Activated CD4-positive, alpha-beta T cell treated with anti-CD3 and anti-CD28 coated beads, Interleukin-2, amount 10 ng/mL, durations not matched to agents 24 days and 14 days (primary cell): ENCODE measurements around the gene TKTL1. TPM values are rescaled to one million over a fixed set of nuclear protein-coding genes. Genes with fewer than 3 reads are reported as not detected.
A peak's percentile ranks its signal among the peaks of the same experiment; 100 is the strongest.
"Not testable (repeated sequence)": the region's sequence is repeated elsewhere in the genome, so short reads cannot be mapped to it uniquely, and the experiment has no call there.

ENCODE experiments used
- DNase-seq: peaks from one replicate; pipeline ENCODE4 v3.0.0; 2022
- H3K27ac Mint-ChIP-seq: one replicate; pipeline ENCODE4 v1.8.0; 2022; ENCODE audit warnings: mild to moderate bottlenecking, mixed read lengths
- H3K27me3 Mint-ChIP-seq: one replicate; pipeline ENCODE4 v1.8.0; 2022; ENCODE audit warnings: mixed read lengths
- H3K36me3 Mint-ChIP-seq: one replicate; pipeline ENCODE4 v1.8.0; 2022; ENCODE audit warnings: low read depth, mild to moderate bottlenecking, mixed read lengths
- H3K4me1 Mint-ChIP-seq: one replicate; pipeline ENCODE4 v1.8.0; 2021; ENCODE audit warnings: mixed read lengths
- H3K4me3 Mint-ChIP-seq: one replicate; pipeline ENCODE4 v1.8.0; 2022; ENCODE audit warnings: mild to moderate bottlenecking, moderate library complexity, mixed read lengths
- H3K9me3 Mint-ChIP-seq: one replicate; pipeline ENCODE4 v1.8.0; 2021; ENCODE audit warnings: mixed read lengths
- intact Hi-C: fragments of 100-400 bp; cut with micrococcal nuclease; formaldehyde crosslinking; loops from one replicate; pipeline ENCODE4 v1.15.1; 2023
- total RNA-seq: library from RNA; stranded (reverse); gene quantifications from 2 replicates; pipeline ENCODE4 v1.2.3, GENCODE V29; 2022

TKTL1 gene
- total RNA-seq, 1 donor from 2014 or later: not detected

DNA sequence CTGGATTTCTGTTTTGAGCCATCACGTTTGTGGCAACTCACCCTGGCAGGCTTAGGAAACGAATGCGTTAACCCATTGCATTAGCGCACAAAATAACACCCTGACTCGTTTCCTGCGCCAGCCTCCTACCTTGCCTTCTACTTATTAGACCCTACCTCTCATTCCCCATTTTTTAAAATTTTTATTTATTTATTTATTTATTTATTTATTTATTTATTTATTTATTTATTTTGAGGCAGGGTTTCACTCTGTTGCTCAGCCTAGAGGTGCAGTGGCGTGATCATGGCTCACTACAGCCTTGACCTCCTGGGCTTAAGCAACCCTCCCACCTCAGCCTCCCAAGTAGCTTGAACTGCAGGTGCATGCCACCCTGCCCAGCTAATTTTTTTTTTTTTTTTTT lies 7.4 kb downstream of the TKTL1 start:
- H3K27ac Mint-ChIP-seq, DNase-seq, H3K36me3 Mint-ChIP-seq, H3K9me3 Mint-ChIP-seq, H3K27me3 Mint-ChIP-seq, H3K4me1 Mint-ChIP-seq, intact Hi-C loops, H3K4me3 Mint-ChIP-seq: not testable (repeated sequence)

DNA sequence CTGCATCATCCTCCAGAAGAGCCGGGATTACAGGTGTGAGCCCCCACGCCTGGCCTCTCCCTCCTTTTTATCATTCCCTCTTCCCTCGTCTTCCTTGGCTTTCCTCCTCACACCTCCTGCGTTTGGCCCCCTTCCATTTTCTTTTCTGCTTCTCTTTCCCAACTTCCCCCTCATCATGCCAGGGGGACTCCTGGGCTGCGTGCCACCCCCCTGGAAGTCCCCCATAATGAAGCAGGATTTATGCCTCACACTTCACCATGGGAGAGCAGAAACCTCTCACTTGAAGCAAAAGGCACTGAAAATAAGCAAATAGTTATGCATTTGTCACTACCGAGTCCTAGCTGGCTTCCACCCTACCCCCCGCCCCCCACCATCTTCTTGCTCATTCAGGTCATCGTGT lies 7.9 kb downstream of the TKTL1 start:
- peaks cover 2% of the 10 kb centered on the region for H3K27me3 Mint-ChIP-seq
- intact Hi-C loops: no loop called here
- H3K4me1 Mint-ChIP-seq: peaks cover 10% of the 10 kb centered on the region
- DNase-seq: no peak
- H3K27ac Mint-ChIP-seq: no peak overlapping the region
- H3K4me3 Mint-ChIP-seq: no peak overlapping the region
- no peaks in the 10 kb centered on the region for H3K36me3 Mint-ChIP-seq
- no peaks in the 10 kb centered on the region for H3K9me3 Mint-ChIP-seq

DNA sequence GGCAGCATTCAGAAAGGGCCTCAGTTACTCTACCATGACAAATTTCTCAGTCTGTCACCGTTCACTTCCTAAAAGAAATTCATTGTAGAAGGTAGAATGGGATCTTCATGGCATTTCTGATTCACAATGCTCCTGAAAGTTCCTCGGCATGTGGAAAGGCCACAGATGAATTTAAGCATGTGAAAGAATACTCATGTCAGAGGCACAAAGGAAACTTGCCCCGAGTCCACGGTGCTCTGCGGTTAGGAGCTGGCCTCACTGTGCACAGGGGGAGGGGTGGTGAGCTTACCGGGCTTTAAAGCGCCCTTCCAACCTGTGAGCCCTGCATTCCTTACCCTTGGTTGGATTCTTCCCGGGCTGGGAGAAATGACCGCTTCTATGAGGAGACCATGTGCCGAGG lies 9.3 kb downstream of the TKTL1 start:
- Mint-ChIP-seq H3K4me3 (no peak overlapping the region), H3K27me3 (peaks cover 2% of the 10 kb centered on the region), H3K9me3 (no peaks in the 10 kb centered on the region), H3K36me3 (no peaks in the 10 kb centered on the region), H3K4me1 (peaks cover 15% of the 10 kb centered on the region), H3K27ac (no peak overlapping the region)
- intact Hi-C loops: no loop called here
- DNase-seq: no peak

DNA sequence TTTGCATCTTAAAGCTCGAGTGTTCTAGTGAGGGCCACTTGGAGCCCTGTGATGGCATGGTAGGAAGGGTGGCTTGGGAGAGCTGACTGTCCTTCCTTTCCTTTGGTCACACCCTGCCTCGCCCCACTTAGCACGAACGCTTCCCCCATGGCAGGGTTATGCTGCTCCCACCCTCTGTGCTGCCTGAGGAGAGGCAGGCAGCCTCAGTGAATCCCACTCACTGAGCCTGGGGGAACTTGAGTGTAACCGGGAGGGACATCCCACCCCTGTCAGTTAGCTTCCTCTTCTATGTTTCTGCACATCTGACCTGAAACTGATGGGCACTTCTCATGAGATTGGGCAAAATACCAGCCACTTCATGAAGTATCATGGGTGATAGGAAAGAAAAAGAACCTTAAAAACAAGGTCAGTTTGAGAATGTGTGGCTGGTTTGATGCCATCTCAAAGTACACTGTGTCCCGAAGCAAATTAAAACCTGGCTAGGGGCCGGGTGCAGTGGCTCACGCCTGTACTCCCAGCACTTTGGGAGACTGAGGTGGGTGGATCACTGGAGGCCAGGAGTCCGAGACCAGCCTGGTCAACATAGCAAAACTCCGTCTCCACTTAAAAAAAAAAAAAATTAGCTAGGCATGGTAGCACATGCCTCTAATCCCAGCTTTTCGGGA lies 10.1 kb downstream of the TKTL1 start:
- H3K9me3 Mint-ChIP-seq: no peaks in the 10 kb centered on the region
- peaks cover 15% of the 10 kb centered on the region for H3K4me1 Mint-ChIP-seq
- no peak overlapping the region for H3K27ac Mint-ChIP-seq
- no peaks in the 10 kb centered on the region for H3K36me3 Mint-ChIP-seq
- H3K4me3 Mint-ChIP-seq: no peak overlapping the region
- no peak for DNase-seq
- intact Hi-C loops: no loop called here
- no peaks in the 10 kb centered on the region for H3K27me3 Mint-ChIP-seq

DNA sequence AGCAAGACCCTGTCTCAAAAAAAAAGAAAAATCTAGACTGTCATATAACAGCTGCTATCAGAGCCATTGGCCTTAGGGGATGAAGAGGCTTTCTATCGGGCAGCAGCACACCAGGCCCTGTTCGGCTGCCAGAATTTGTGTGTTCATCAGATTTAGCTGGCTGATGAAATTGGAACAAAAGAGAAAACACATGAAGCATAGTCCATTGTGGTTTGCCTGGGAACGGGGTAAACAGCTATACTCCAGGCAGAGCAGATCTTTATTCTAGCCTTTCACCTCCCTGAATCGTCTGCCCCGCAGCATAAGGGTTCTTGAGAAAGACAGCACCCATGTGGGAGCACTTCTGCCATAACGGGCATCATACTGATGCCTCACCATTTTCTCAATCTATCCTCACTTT lies 11.6 kb downstream of the TKTL1 start:
- intact Hi-C loops: no loop called here
- no peaks in the 10 kb centered on the region for H3K27me3 Mint-ChIP-seq
- H3K36me3 Mint-ChIP-seq: no peaks in the 10 kb centered on the region
- peaks cover 24% of the 10 kb centered on the region for H3K4me1 Mint-ChIP-seq
- no peaks in the 10 kb centered on the region for H3K9me3 Mint-ChIP-seq
- H3K4me3 Mint-ChIP-seq: no peak overlapping the region
- no peak overlapping the region for H3K27ac Mint-ChIP-seq
- no peak for DNase-seq

DNA sequence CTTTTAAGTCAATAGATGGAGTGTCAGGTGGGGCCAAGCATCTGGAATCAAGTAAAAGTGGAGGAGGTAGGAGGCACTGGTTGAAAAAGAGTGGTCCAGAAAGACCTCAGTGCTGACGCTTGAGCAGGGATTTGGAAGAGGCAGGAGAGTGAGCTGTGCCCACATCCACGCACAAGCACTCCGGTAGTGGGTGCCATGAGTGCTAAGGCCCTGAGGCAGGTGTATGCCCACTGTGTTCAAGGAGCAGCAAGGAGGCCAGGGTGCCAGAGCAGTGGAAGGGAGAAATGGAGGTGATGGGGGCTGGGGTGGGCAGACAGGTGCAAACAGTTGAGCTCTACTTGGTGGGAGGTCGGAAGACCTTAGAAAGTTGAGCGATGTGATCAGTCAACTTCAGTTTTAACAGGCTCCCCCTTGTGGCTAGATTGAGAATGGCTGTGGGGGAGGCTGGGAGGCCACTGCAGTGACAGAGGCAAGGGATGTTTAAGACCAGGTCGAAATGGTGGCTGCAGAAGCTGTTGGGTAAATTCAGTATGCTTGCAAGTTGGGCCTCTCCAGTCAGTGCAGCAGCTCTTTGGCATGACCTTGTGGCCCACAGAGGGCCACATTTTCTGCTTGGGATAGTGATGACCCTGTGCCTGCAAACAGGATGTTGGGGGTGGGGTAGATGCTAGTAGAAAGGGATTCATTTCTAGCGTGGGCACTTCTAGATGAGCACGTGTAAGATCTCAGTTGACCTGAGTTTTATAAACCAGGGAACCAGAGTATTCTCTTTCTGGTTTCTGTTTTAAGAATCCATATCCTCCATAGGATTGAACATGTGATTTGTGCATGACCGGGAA lies 12.7 kb downstream of the TKTL1 start:
- peak overlapping the region; percentile 50 for H3K4me3 Mint-ChIP-seq
- peaks cover 31% of the 10 kb centered on the region for H3K4me1 Mint-ChIP-seq
- DNase-seq: peak; percentile 93
- peak overlapping the region; percentile 56 for H3K27ac Mint-ChIP-seq
- no peaks in the 10 kb centered on the region for H3K27me3 Mint-ChIP-seq
- intact Hi-C loops: no loop called here
- H3K9me3 Mint-ChIP-seq: no peaks in the 10 kb centered on the region
- no peaks in the 10 kb centered on the region for H3K36me3 Mint-ChIP-seq

DNA sequence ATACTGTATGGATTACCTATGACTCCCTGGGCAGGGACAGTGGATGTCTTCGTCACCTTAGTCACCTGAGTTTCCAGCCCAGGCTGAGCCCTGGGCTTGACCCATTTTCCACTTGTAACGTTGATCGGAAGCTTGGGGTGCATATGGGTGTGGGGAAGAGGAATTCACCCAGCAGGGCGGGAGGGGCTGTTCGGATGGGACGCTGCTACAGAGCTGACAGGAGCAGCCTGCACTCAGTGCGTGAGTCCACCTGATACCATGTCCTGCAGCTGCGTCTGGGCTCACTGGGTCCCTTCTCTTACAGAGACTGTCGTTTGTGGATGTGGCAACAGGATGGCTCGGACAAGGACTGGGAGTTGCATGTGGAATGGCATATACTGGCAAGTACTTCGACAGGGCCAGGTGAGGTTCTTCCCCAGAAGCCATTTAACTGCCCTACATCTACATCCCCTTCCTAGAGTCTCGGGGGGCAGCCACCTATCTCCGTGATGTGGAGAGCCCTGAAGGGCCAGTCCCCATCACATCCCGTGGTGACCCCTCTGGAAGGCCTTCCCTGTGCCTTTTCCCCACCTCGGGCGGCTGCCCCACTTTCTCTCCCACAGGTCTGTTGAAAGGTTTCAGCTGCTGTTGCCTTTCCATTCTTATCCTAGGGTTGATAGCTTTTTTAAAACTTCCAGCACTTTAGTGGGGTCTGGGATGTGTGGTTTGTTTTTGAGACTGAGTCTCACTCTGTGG lies 13.6 kb downstream of the TKTL1 start:
- no peak overlapping the region for H3K4me3 Mint-ChIP-seq
- intact Hi-C loops: no loop called here
- no peaks in the 10 kb centered on the region for H3K36me3 Mint-ChIP-seq
- no peaks in the 10 kb centered on the region for H3K9me3 Mint-ChIP-seq
- no peaks in the 10 kb centered on the region for H3K27me3 Mint-ChIP-seq
- H3K27ac Mint-ChIP-seq: no peak overlapping the region
- H3K4me1 Mint-ChIP-seq: peaks cover 38% of the 10 kb centered on the region
- DNase-seq: no peak

DNA sequence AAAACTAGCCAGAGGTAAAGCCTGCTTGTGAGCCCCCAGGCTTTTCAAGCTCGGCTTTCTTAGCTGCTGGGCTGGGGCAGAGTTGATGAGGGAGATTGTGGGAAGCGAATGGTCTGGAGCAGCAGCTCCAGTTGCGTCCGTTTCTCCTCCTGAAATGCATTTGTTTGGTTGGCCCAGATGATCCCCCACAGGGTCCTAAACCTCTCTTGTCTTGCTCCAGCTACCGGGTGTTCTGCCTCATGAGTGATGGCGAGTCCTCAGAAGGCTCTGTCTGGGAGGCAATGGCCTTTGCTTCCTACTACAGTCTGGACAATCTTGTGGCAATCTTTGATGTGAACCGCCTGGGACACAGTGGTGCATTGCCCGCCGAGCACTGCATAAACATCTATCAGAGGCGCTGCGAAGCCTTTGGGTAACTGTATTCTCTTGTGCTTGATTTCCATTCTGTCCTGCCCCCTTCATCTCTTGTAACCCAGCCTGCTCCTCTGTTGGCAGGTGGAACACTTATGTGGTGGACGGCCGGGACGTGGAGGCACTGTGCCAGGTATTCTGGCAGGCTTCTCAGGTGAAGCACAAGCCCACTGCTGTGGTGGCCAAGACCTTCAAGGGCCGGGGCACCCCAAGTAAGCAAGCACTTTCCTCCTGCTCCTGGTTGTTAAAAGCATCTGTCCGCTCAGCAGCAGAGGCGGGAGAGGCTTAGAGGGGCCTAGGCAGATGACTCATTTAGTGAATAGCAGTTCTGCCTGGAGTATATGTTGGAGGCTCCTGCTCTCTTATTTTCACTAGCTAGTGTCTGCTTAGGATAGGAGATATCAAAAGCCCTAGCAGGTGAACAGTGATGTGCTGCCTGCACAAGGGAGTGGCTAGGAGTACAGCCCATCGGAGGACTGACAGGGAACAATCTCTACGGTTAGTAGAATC lies 15.3 kb downstream of the TKTL1 start:
- H3K4me3 Mint-ChIP-seq: no peak overlapping the region
- H3K27ac Mint-ChIP-seq: peak overlapping the region; percentile 51
- no peaks in the 10 kb centered on the region for H3K9me3 Mint-ChIP-seq
- intact Hi-C loops: no loop called here
- no peak for DNase-seq
- H3K36me3 Mint-ChIP-seq: no peaks in the 10 kb centered on the region
- peaks cover 39% of the 10 kb centered on the region for H3K4me1 Mint-ChIP-seq
- no peaks in the 10 kb centered on the region for H3K27me3 Mint-ChIP-seq

DNA sequence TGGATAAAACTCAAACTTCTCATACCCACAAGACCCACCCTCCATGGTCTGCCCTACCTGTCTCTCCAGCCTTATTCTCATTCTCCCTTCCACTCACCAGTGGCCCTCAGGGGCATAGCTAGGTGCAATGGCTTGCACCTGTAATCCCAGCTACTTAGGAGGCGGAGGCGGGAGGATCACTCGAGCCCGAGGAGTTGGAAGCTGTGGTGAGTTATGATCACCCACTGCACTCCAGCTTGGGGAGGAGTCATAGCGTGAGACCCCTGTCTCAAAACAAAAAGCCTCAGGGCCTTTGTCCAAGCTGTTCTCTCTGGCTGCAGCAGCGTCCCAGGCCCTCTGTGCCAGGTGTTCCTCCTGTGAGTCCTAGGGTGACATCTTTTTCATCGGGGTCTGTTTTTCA lies 16.5 kb downstream of the TKTL1 start:
- peaks cover 42% of the 10 kb centered on the region for H3K4me1 Mint-ChIP-seq
- no peaks in the 10 kb centered on the region for H3K9me3 Mint-ChIP-seq
- no peak for DNase-seq
- H3K27me3 Mint-ChIP-seq: no peaks in the 10 kb centered on the region
- H3K27ac Mint-ChIP-seq: peak overlapping the region; percentile 16
- intact Hi-C loops: no loop called here
- H3K4me3 Mint-ChIP-seq: no peak overlapping the region
- H3K36me3 Mint-ChIP-seq: no peaks in the 10 kb centered on the region

DNA sequence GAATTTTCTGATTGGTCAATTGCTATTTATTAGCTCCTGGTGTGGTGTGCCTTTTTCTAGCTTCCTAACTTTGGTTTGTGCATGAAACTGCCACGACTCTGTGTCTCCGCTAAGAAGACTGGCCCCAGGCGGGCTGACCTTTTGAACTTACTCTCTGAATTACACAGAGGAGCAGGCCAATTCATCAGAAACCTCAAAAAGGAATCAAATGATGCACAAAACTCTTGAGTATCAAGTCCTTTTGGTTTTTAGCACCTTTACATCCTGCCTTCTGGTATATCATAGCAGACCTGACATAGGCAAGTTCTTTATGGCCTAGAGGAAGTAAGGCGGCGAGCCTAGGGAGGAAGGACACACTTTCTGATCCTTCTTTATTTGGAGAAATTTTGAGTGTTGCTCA lies 17.6 kb downstream of the TKTL1 start:
- intact Hi-C loops: no loop called here
- peak overlapping the region; percentile 65 for H3K4me3 Mint-ChIP-seq
- DNase-seq: peak; percentile 61
- no peaks in the 10 kb centered on the region for H3K27me3 Mint-ChIP-seq
- H3K9me3 Mint-ChIP-seq: no peaks in the 10 kb centered on the region
- H3K4me1 Mint-ChIP-seq: peaks cover 39% of the 10 kb centered on the region
- peak overlapping the region; percentile 85 for H3K27ac Mint-ChIP-seq
- H3K36me3 Mint-ChIP-seq: no peaks in the 10 kb centered on the region

DNA sequence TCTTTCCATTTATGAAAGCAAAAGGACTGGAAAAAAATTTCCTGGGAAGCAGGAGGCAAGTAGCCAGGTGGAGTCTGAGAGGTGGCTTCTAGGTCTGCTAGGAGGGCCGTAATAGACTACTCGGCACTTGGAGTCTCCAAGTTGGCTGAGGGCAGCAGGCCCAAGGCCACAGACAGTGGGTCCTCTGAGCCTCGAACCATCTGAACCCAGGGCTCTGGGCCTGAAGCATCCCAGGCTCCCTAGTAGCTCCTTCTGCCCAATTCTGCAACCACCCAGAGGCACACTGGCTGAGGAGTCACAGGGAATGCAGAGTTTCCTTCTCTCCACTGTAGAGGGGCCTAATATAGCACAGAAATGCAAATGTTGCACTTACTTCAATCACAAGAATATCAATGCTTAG lies 19.8 kb downstream of the TKTL1 start:
- Mint-ChIP-seq H3K27ac (no peak overlapping the region), H3K4me1 (peaks cover 31% of the 10 kb centered on the region), H3K27me3 (no peaks in the 10 kb centered on the region), H3K9me3 (no peaks in the 10 kb centered on the region), H3K36me3 (no peaks in the 10 kb centered on the region), H3K4me3 (no peak overlapping the region)
- intact Hi-C loops: no loop called here
- no peak for DNase-seq

DNA sequence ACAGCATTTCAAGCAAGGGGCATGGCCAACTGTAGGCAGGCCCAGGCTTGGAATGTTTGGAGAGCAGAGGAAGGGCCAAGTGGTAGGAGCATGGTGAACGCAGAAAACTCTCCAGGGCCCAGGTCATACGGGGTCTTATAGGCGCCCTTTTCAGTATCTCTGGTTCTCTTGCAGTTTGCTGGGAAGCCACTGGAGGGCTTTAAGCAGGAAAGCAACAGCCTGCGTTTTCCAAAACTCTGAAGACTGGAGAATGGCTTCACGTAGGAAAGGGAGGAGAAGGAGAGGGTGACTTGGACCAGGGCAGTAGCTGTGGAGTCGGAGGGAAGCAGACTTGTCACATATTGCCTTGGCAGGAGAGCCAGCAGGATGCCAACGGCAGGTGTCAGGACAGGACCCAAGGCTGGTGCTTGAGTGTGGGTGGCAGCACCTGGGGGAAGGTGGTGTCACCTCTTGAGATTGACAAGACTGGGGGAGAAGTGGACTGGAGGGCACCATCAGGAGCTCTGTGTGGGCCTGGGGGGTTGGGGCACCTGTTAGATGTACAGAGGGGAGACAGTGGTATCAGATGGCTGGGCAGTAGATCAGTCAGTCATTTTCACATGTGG lies 21.9 kb downstream of the TKTL1 start:
- Mint-ChIP-seq H3K4me1 (peaks cover 34% of the 10 kb centered on the region), H3K27ac (no peak overlapping the region), H3K36me3 (no peaks in the 10 kb centered on the region), H3K4me3 (no peak overlapping the region), H3K9me3 (no peaks in the 10 kb centered on the region), H3K27me3 (no peaks in the 10 kb centered on the region)
- DNase-seq: no peak
- intact Hi-C loops: no loop called here

DNA sequence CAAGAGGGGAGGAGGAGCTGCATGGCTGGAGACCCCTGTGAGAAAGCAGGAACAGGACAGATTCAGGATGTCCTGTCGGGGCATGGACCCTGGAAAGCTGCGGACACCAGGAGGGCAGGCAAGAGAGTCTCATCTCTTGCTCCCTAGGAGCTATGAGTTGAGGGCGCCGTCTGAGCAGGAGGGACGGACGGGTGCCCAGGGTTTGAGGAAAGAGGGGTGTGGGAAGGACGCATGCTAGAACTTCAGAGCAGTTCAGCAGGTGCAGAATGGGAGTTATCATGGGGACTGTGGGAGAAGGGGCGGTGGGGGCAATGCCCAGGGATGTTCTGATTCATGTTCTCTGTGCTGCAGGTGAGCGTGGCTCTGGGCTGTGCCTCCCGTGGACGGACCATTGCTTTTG lies 24.8 kb downstream of the TKTL1 start:
- no peak for DNase-seq
- no peak overlapping the region for H3K4me3 Mint-ChIP-seq
- H3K27me3 Mint-ChIP-seq: no peaks in the 10 kb centered on the region
- no peaks in the 10 kb centered on the region for H3K9me3 Mint-ChIP-seq
- no peak overlapping the region for H3K27ac Mint-ChIP-seq
- intact Hi-C loops: no loop called here
- peaks cover 18% of the 10 kb centered on the region for H3K4me1 Mint-ChIP-seq
- H3K36me3 Mint-ChIP-seq: no peaks in the 10 kb centered on the region
